ENCODE measurements around the gene GREB1.
"Not testable (repeated sequence)": the region's sequence is repeated elsewhere in the genome, so short reads cannot be mapped to it uniquely, and the experiment has no call there.

GREB1 gene

DNA sequence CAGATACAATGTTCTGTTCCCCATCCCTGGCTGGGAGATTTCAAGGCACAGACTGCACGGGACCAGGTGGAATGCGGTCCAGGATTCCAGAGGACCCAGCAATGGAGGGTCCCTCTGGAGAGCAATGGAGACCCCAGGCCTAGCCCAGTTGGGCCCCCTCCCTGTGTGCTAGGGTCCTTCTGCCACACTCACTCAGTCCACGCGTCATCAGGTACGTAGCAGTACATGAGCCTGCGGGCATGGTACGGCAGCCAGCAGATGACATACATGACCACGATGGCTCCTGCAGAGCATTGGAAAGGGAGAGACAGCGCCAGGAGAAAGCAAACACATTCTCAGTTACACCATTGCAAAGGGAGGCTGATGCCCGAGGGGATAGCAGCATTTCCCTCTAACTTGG is 126.0 kb downstream of the GREB1 start:
- no peak overlapping the region for H3K4me3 ChIP-seq (ENCODE audit: low read depth, low read length)
- TF ChIP-seq ZNF707 (tag by site-specific recombination; IDR thresholded peaks at IDR 0.05) (no peak), FEZF1 (tag by site-specific recombination; IDR thresholded peaks at IDR 0.05) (no peak), ZNF623 (tag by site-specific recombination; IDR thresholded peaks at IDR 0.05) (no peak), SETDB1 (IDR thresholded peaks at IDR 0.05; ENCODE audit: insufficient read length, low read length) (peak; percentile 40), SCRT2 (tag by site-specific recombination; IDR thresholded peaks at IDR 0.05) (no peak), ZNF37A (tag by site-specific recombination; IDR thresholded peaks at IDR 0.05) (no peak), ZNF530 (tag by site-specific recombination; IDR thresholded peaks at IDR 0.05; ENCODE audit: low read depth) (no peak), TRIM28 (IDR thresholded peaks at IDR 0.05; ENCODE audit: borderline replicate concordance, low read length) (peak; percentile 93; the same call in 1 of the 2 replicates), ZFP37 (tag by site-specific recombination; IDR thresholded peaks at IDR 0.05) (no peak), ZNF585B (tag by site-specific recombination; IDR thresholded peaks at IDR 0.05) (no peak), GLI2 (tag by site-specific recombination; IDR thresholded peaks at IDR 0.05; ENCODE audit: borderline replicate concordance, low read depth) (no peak), WT1 (tag by site-specific recombination; IDR thresholded peaks at IDR 0.05) (no peak), GLIS2 (tag by site-specific recombination; IDR thresholded peaks at IDR 0.05) (no peak), ZNF221 (tag by site-specific recombination; IDR thresholded peaks at IDR 0.05; ENCODE audit: borderline replicate concordance) (no peak)
- TF ChIP-seq, protein P1, sequence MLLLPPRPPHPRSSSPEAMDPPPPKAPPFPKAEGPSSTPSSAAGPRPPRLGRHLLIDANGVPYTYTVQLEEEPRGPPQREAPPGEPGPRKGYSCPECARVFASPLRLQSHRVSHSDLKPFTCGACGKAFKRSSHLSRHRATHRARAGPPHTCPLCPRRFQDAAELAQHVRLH (tag by site-specific recombination; IDR thresholded peaks at IDR 0.05): no peak
- TF ChIP-seq, protein P2, sequence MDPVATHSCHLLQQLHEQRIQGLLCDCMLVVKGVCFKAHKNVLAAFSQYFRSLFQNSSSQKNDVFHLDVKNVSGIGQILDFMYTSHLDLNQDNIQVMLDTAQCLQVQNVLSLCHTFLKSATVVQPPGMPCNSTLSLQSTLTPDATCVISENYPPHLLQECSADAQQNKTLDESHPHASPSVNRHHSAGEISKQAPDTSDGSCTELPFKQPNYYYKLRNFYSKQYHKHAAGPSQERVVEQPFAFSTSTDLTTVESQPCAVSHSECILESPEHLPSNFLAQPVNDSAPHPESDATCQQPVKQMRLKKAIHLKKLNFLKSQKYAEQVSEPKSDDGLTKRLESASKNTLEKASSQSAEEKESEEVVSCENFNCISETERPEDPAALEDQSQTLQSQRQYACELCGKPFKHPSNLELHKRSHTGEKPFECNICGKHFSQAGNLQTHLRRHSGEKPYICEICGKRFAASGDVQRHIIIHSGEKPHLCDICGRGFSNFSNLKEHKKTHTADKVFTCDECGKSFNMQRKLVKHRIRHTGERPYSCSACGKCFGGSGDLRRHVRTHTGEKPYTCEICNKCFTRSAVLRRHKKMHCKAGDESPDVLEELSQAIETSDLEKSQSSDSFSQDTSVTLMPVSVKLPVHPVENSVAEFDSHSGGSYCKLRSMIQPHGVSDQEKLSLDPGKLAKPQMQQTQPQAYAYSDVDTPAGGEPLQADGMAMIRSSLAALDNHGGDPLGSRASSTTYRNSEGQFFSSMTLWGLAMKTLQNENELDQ (tag by site-specific recombination; IDR thresholded peaks at IDR 0.05; ENCODE audit: low read depth): no peak
- ChIA-PET CTCF (no interaction called here), POLR2A (no interaction called here)
- H3K27ac ChIP-seq (ENCODE audit: extremely low read depth, low read depth, low read length): no peak overlapping the region
- H3K9me3 ChIP-seq (ENCODE audit: control insufficient read depth, insufficient read depth, low read depth, low read length): no peaks in the 10 kb centered on the region; the same call in 1 of the 2 replicates
- H3K4me1 ChIP-seq (ENCODE audit: control insufficient read depth, insufficient read depth, low read length): no peaks in the 10 kb centered on the region; the same call in 1 of the 2 replicates
- no peaks in the 10 kb centered on the region for H3K36me3 ChIP-seq (ENCODE audit: control insufficient read depth in 2 of 2, insufficient read depth in 1 of 2, low read length in 2 of 2)

DNA sequence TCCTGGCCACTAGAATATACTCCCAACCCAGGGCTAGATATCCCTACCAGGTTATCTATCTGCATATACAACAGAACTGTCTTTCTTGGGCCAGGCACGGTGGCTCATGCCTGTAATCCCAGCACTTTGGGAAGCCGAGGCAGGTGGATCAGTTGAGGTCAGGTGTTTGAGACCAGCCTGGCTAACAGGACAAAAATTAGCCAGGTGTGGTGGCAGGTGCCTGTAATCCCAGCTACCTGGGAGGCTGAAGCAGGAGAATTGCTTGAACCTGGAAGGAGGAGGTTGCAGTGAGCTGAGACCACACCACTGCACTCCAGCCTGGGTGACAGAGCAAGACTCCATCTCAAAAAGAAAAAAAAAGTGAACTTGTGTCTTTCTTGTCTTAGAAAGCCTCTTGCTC is 126.6 kb downstream of the GREB1 start:
- H3K27ac ChIP-seq (ENCODE audit: extremely low read depth, low read depth, low read length); CTCF ChIA-PET; POLR2A ChIA-PET: not testable (repeated sequence)

DNA sequence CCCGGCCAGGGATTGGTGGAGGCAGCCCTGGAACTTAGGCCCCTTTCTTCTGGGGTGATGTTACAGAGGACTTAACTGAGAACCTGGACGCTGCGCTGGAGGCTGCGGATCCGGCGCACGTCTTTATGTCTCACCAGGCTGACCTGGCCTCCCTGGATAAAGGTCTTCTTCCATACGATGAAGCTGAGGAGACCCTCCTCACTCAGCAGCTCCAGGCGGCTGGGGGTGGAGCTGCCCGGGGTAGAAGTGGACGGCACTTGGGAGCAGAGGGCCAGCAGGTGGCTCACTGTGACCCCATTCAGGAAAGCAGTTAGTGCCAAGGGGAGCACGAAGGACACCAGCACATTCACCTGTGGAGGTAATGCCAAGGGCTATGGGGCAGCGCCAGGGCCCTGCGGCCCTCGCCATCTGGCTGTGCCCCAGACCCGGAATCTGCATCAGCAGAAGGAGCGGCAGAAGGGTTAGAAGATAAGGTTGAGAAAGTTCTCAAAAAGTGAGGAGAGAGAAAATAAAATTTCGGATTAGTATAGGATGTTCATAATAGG is 128.1 kb downstream of the GREB1 start:
- CTCF ChIA-PET: no interaction called here
- POLR2A ChIA-PET: no interaction called here
- TF ChIP-seq ZNF747 (tag by site-specific recombination; IDR thresholded peaks at IDR 0.05) (no peak), ZNF830 (tag by site-specific recombination; IDR thresholded peaks at IDR 0.05; ENCODE audit: low read depth) (no peak), KLF7 (tag by site-specific recombination; IDR thresholded peaks at IDR 0.05; ENCODE audit: borderline replicate concordance) (no peak), ZNF274 (IDR thresholded peaks at IDR 0.05; ENCODE audit: low read length) (no peak), ZNF274 (tag by site-specific recombination; IDR thresholded peaks at IDR 0.05; ENCODE audit: borderline replicate concordance) (no peak), RBAK (tag by site-specific recombination; IDR thresholded peaks at IDR 0.05) (no peak), ZNF596 (tag by site-specific recombination; IDR thresholded peaks at IDR 0.05) (no peak), ZNF621 (tag by site-specific recombination; IDR thresholded peaks at IDR 0.05) (no peak), ZNF311 (tag by site-specific recombination; IDR thresholded peaks at IDR 0.05; ENCODE audit: borderline replicate concordance) (no peak), ZNF221 (tag by site-specific recombination; IDR thresholded peaks at IDR 0.05; ENCODE audit: borderline replicate concordance) (no peak), GFI1B (tag by site-specific recombination; IDR thresholded peaks at IDR 0.05) (no peak)
- TF ChIP-seq, protein P3, sequence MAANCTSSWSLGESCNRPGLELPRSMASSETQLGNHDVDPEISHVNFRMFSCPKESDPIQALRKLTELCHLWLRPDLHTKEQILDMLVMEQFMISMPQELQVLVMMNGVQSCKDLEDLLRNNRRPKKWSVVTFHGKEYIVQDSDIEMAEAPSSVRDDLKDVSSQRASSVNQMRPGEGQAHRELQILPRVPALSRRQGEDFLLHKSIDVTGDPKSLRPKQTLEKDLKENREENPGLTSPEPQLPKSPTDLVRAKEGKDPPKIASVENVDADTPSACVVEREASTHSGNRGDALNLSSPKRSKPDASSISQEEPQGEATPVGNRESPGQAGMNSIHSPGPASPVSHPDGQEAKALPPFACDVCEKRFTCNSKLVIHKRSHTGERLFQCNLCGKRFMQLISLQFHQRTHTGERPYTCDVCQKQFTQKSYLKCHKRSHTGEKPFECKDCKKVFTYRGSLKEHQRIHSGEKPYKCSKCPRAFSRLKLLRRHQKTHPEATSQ (tag by site-specific recombination; IDR thresholded peaks at IDR 0.05): no peak
- TF ChIP-seq, protein P4, sequence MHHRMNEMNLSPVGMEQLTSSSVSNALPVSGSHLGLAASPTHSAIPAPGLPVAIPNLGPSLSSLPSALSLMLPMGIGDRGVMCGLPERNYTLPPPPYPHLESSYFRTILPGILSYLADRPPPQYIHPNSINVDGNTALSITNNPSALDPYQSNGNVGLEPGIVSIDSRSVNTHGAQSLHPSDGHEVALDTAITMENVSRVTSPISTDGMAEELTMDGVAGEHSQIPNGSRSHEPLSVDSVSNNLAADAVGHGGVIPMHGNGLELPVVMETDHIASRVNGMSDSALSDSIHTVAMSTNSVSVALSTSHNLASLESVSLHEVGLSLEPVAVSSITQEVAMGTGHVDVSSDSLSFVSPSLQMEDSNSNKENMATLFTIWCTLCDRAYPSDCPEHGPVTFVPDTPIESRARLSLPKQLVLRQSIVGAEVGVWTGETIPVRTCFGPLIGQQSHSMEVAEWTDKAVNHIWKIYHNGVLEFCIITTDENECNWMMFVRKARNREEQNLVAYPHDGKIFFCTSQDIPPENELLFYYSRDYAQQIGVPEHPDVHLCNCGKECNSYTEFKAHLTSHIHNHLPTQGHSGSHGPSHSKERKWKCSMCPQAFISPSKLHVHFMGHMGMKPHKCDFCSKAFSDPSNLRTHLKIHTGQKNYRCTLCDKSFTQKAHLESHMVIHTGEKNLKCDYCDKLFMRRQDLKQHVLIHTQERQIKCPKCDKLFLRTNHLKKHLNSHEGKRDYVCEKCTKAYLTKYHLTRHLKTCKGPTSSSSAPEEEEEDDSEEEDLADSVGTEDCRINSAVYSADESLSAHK (tag by site-specific recombination; IDR thresholded peaks at IDR 0.05): no peak

More for the DNA sequence above, 126.6 kb downstream of the GREB1 start:
- not testable (repeated sequence) for H3K4me3 ChIP-seq (ENCODE audit: low read depth, low read length); H3K9me3 ChIP-seq (ENCODE audit: control insufficient read depth, insufficient read depth, low read depth, low read length); H3K36me3 ChIP-seq (ENCODE audit: control insufficient read depth in 2 of 2, insufficient read depth in 1 of 2, low read length in 2 of 2); H3K4me1 ChIP-seq (ENCODE audit: control insufficient read depth, insufficient read depth, low read length)

More for the DNA sequence above, 128.1 kb downstream of the GREB1 start:
- Histone ChIP-seq H3K4me3 (ENCODE audit: low read depth, low read length) (no peak overlapping the region), H3K36me3 (ENCODE audit: control insufficient read depth in 2 of 2, insufficient read depth in 1 of 2, low read length in 2 of 2) (no peaks in the 10 kb centered on the region), H3K4me1 (ENCODE audit: control insufficient read depth, insufficient read depth, low read length) (no peaks in the 10 kb centered on the region; the same call in 1 of the 2 replicates), H3K27ac (ENCODE audit: extremely low read depth, low read depth, low read length) (no peak overlapping the region), H3K9me3 (ENCODE audit: control insufficient read depth, insufficient read depth, low read depth, low read length) (no peaks in the 10 kb centered on the region; the same call in 1 of the 2 replicates)
